Natural killer cell treated with Interleukin-12 subunit alpha and Interleukin-12 subunit beta and Interleukin-15 and Interleukin-18, amount 100 ng/mL, for 72 hours (primary cell): ENCODE data around the gene DPM2. TPM values are rescaled to one million over a fixed set of nuclear protein-coding genes. Genes with fewer than 3 reads are reported as not detected.

ENCODE experiments used
- ATAC-seq, 2 donors: fragments of 150-1000 bp; cut with Tn5 transposase in 1 of 2; sonication (Bioruptor Pico), chemical (Tn5 transposase) in 1 of 2; 2 replicates each; pipeline ENCODE4 v1.10.0; 2021
- DNase-seq: peaks from one replicate; pipeline ENCODE4 v3.0.0; 2022; ENCODE audit warnings: low spot score
- H3K27ac Mint-ChIP-seq, 2 donors: 1 replicate in 1 of 2; 2 replicates in 1 of 2; pipeline ENCODE4 v1.8.0; 2022; ENCODE audit warnings: mixed read lengths in 2 of 2, mild to moderate bottlenecking in 1 of 2, moderate library complexity in 1 of 2
- H3K27me3 Mint-ChIP-seq, 2 donors: 1 replicate in 1 of 2; 2 replicates in 1 of 2; pipeline ENCODE4 v1.8.0; 2022; ENCODE audit warnings: mixed read lengths in 2 of 2
- H3K36me3 Mint-ChIP-seq: one replicate; pipeline ENCODE4 v1.8.0; 2022; ENCODE audit warnings: mixed read lengths
- H3K4me1 Mint-ChIP-seq, 2 donors: 1 replicate in 1 of 2; 2 replicates in 1 of 2; pipeline ENCODE4 v1.8.0; 2022; ENCODE audit warnings: low read depth in 2 of 2, mixed read lengths in 2 of 2, mild to moderate bottlenecking in 1 of 2
- H3K4me3 Mint-ChIP-seq: one replicate; pipeline ENCODE4 v1.8.0; 2022; ENCODE audit warnings: mixed read lengths
- H3K9me3 Mint-ChIP-seq: 2 replicates; pipeline ENCODE4 v1.8.0; 2022; ENCODE audit warnings: mixed read lengths
- total RNA-seq, 2 donors: library from RNA; stranded (reverse); gene quantifications; one replicate each; pipeline ENCODE4 v1.2.3, GENCODE V29; 2022

Gene DPM2
- total RNA-seq, 2 donors from 2014 or later = 47.9 to 74.4 TPM

DNA sequence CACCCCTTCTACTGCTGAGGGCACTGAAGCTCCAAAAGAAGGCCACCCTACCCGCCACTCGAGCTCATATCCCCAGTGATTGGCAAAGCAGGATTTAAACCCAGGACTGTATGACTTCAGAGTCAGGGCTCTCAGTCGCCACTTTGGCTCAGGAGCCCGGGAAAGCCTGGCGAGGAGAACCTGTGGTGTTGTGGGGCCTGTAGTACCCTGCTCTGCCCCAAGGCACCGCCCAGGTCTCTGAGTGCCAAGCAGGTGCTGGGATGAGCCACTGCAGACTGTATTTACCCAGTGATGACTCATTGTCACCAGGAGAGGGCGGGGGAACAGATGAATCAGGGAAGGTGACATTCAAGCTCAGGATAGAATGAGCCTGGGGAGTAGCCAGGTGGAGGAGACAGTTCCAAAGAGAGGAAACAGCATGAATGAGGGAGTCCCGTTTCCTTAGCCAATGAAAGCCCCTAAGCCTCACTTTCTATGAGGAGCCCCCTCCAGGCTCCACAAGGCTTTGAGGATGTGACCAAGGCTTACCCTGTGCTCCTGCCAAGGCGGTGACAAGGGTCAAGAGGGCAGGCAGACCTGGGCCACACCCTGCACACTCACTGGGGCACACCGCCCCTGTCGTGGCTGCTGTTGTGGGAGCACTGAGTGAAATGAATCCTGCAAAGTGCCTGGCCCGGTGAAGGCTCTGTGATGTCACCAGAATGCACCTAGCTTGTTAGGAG is 17.8 kb upstream of the DPM2 start:
- ATAC-seq (peak; percentile 67 to 79), DNase-seq (no peak)
- Mint-ChIP-seq H3K9me3 (no peaks in the 10 kb centered on the region), H3K36me3 (no peaks in the 10 kb centered on the region), H3K4me1 (peaks cover 10 to 11% of the 10 kb centered on the region in 2 donors), H3K27ac (peak overlapping the region in 1 of 2 donors; percentile 28), H3K27me3 (no peaks in the 10 kb centered on the region), H3K4me3 (no peak overlapping the region)

- DNase-seq (no peak), ATAC-seq (no peak)
- Mint-ChIP-seq H3K27ac (no peak overlapping the region), H3K4me3 (no peak overlapping the region), H3K4me1 (peaks cover 6 to 8% of the 10 kb centered on the region in 2 donors), H3K27me3 (no peaks in the 10 kb centered on the region), H3K9me3 (no peaks in the 10 kb centered on the region), H3K36me3 (no peaks in the 10 kb centered on the region)
Measured at GRCh38 chr9:127954831-127955293, 17.2 kb upstream of the DPM2 start.

- ATAC-seq (no peak), DNase-seq (no peak)
- no peaks in the 10 kb centered on the region for H3K27me3 Mint-ChIP-seq
- no peak overlapping the region for H3K4me3 Mint-ChIP-seq
- no peaks in the 10 kb centered on the region for H3K36me3 Mint-ChIP-seq
- H3K9me3 Mint-ChIP-seq = no peaks in the 10 kb centered on the region
- H3K4me1 Mint-ChIP-seq = peaks cover 4 to 5% of the 10 kb centered on the region in 2 donors
- H3K27ac Mint-ChIP-seq = no peak overlapping the region
Measured at GRCh38 chr9:127953768-127954505, 16.3 kb upstream of the DPM2 start.

GRCh38 chr9:127953154-127953553 is 15.5 kb upstream of the DPM2 start:
- Mint-ChIP-seq H3K4me1 (peaks cover 4 to 5% of the 10 kb centered on the region in 2 donors), H3K27me3 (no peaks in the 10 kb centered on the region), H3K27ac (no peak overlapping the region), H3K9me3 (no peaks in the 10 kb centered on the region), H3K4me3 (no peak overlapping the region), H3K36me3 (no peaks in the 10 kb centered on the region)
- DNase-seq (no peak), ATAC-seq (no peak)

GRCh38 chr9:127950513-127951289 is 13.0 kb upstream of the DPM2 start:
- H3K4me1 Mint-ChIP-seq = peaks cover 4 to 5% of the 10 kb centered on the region in 2 donors
- peak overlapping the region in 1 of 2 donors; percentile 27 for H3K27ac Mint-ChIP-seq
- H3K4me3 Mint-ChIP-seq = no peak overlapping the region
- ATAC-seq (no peak), DNase-seq (no peak)
- no peaks in the 10 kb centered on the region for H3K36me3 Mint-ChIP-seq
- no peaks in the 10 kb centered on the region for H3K9me3 Mint-ChIP-seq
- no peaks in the 10 kb centered on the region for H3K27me3 Mint-ChIP-seq

- Mint-ChIP-seq H3K27me3 (no peaks in the 10 kb centered on the region), H3K36me3 (no peaks in the 10 kb centered on the region), H3K27ac (peak overlapping the region in 1 of 2 donors; percentile 27), H3K4me3 (no peak overlapping the region), H3K4me1 (no peaks in the 10 kb centered on the region), H3K9me3 (no peaks in the 10 kb centered on the region)
- ATAC-seq = no peak
- DNase-seq = no peak
Measured at GRCh38 chr9:127949827-127950512, 12.3 kb upstream of the DPM2 start.

DNA sequence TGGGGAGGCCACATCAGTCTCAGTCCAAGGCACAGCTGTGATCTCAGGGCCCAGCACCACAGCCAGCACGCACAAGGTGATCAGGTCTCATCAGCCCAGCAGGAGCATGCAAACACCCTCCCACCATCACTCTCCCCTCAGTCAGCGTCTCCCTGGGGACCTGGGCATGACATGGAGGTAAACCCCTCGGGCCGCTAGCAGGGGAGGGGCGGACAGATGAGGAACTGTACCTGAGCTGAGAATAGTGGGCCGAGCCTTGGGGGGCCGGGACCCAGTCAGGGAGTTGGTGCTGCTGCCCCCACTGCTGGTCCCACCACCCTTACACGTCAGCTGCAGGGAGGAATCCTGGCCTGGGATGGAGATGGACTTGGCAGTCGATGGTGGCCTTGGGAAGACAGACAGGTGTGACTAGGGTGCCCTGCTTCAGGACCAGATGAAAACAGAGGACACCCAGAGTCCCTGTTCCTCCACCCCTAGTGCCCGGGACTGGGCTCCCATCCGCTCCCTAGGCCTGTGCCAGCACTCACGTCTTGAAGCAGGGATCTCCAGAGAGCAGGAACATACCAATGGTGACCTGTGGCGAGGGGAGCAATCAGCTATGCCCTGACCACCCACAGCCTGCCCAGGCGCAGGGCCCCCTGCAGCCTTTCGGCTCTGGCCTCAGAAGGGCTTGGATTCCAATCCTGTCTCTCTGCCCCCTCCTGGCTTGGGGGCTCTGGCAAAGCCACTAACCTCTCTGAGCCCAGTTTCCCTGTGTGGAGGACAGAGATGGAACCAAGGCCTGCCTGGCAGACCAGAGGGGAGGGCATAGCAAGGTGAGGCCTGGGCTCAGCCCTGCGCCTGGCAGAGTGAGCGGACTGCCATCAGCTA is 10.4 kb upstream of the DPM2 start:
- DNase-seq = no peak
- Mint-ChIP-seq H3K27ac (no peak overlapping the region), H3K27me3 (no peaks in the 10 kb centered on the region), H3K4me3 (no peak overlapping the region), H3K4me1 (peaks cover 4 to 9% of the 10 kb centered on the region in 2 donors), H3K36me3 (no peaks in the 10 kb centered on the region), H3K9me3 (no peaks in the 10 kb centered on the region)
- no peak for ATAC-seq

GRCh38 chr9:127946728-127947127 is 9.1 kb upstream of the DPM2 start:
- ATAC-seq (no peak), DNase-seq (no peak)
- Mint-ChIP-seq H3K36me3 (no peaks in the 10 kb centered on the region), H3K4me1 (peaks cover 7 to 14% of the 10 kb centered on the region in 2 donors), H3K27ac (no peak overlapping the region), H3K27me3 (no peaks in the 10 kb centered on the region), H3K4me3 (no peak overlapping the region), H3K9me3 (no peaks in the 10 kb centered on the region)

DNA sequence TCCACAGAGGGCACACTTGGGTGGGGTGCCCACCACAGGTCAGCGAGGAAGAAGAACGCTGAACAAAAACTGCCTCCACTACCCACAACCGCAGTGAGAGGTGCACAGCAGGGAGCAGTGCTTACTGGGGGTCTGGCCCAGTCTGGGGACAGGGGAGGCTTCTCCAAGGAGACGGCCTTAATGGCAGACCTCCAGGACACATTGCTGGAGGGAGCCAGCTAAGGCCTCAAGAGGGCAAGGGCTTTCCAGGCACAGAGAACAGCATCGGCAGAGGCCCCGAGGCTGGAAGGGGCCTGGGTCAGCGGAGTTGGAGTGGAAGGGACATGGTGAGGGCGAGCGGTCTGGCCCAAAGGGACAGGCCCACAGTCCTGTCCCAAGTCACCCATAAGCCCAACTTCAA is 8.3 kb upstream of the DPM2 start:
- Mint-ChIP-seq H3K9me3 (no peaks in the 10 kb centered on the region), H3K27me3 (no peaks in the 10 kb centered on the region), H3K36me3 (no peaks in the 10 kb centered on the region), H3K27ac (no peak overlapping the region), H3K4me1 (peaks cover 7 to 14% of the 10 kb centered on the region in 2 donors), H3K4me3 (no peak overlapping the region)
- no peak for DNase-seq
- no peak for ATAC-seq

- Mint-ChIP-seq H3K4me1 (peaks cover 7 to 14% of the 10 kb centered on the region in 2 donors), H3K27me3 (no peaks in the 10 kb centered on the region), H3K27ac (no peak overlapping the region), H3K36me3 (no peaks in the 10 kb centered on the region), H3K4me3 (no peak overlapping the region), H3K9me3 (no peaks in the 10 kb centered on the region)
- no peak for ATAC-seq
- no peak for DNase-seq
Measured at GRCh38 chr9:127945338-127945737, 7.7 kb upstream of the DPM2 start.

DNA sequence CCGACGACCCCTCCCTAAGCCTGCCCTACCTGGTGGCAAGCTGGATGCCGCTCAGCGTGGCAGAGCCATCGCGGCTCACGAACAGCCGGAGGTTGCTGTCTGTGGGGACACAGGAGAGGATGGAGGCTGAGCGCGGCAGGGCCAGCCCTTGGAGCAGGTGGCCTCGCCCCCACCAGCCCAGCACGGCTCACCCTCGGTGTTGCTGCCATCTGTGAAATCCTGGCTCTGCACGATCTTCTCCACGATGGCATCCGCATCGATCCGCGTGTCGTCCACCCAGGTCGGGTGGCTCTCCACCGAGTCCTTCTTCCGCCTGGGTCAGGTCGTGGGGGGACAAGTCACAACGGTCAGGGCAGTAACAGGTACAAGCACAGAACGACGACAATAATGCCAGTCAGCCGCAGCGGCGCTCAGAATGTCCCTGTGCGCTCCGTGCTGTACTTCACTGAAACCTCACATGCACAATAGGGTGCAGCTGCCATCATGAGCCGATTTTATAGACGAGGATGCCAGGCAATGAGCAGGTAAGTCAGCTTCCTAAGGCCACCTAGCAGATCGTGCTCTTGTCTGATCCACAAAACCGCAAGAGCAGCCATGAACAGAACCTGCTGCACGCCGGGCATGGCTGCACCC is 7.0 kb upstream of the DPM2 start:
- H3K36me3 Mint-ChIP-seq = no peaks in the 10 kb centered on the region
- no peak for ATAC-seq
- no peak overlapping the region for H3K27ac Mint-ChIP-seq
- no peaks in the 10 kb centered on the region for H3K9me3 Mint-ChIP-seq
- peaks cover 7 to 14% of the 10 kb centered on the region in 2 donors for H3K4me1 Mint-ChIP-seq
- no peak overlapping the region for H3K4me3 Mint-ChIP-seq
- no peak for DNase-seq
- H3K27me3 Mint-ChIP-seq = no peaks in the 10 kb centered on the region

DNA sequence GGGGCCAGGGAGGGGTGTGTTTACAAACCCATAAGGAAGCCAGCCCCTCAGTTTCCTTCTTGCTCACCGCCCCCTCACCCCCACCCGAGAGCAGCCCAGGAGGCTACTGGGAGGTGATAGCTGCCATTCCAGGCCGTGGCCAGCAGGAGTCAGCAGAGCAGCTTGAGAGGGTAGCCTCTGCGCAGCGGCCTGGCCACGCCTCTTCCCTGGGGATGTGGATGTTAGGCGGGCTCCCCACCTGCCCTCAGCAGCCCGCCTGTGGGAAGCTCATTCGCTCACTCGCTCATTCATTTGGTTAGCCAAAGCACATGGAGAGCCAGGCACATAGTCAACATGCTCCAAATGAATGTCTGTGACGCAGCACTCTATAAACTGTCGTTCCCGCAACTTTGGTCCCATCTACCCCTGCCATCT is 6.1 kb upstream of the DPM2 start:
- Mint-ChIP-seq H3K9me3 (no peaks in the 10 kb centered on the region), H3K4me1 (peaks cover 7 to 14% of the 10 kb centered on the region in 2 donors), H3K4me3 (no peak overlapping the region), H3K36me3 (no peaks in the 10 kb centered on the region), H3K27me3 (no peaks in the 10 kb centered on the region), H3K27ac (no peak overlapping the region)
- ATAC-seq (peak; percentile 81 to 89), DNase-seq (no peak)
